ENCODE data around the gene ASTN2. TPM values are rescaled to one million over a fixed set of nuclear protein-coding genes. Genes with fewer than 3 reads are reported as not detected.

ASTN2 gene
- total and polyA plus RNA-seq, 7 experiments from 2014 or later, result 2.2 to 5.3 (median 4.0) TPM

DNA sequence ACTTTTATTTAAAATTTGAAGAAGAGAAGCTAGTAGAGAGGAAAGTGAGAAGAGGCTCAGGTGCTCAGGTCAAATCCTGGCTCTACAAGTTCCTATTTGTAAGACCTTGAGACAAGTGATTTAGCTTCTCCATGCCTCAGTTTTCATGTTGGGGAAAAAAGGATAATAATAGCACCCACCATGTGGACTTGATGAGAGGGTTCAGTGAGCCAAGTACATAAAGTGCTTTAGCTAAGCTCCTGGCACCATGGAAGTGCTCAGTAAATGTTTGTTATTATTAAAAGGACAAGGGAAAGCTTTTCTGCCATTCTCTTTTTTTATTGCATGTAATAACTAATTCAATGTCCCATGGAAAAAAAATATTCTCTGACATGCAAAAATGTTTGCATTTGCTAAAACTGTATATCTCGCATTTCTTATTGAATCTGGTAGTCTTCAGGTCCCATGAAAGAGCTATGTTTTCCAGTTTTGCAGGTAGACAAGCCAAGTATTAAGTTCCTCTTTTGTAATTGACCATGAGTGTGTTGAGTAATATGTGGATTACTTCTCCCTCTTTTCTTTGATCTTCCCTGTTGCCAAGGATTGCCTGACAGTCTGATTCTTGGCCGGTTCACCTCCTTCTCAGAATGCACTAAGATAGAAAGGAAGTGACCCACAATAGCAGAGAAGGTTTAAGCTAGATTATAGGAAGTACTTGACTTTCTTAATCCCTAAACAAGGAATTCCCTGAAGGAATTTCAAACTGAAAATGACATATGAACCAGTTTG, 773.4 kb downstream of the ASTN2 start:
- POLR2A ChIA-PET, result no interaction called here

DNA sequence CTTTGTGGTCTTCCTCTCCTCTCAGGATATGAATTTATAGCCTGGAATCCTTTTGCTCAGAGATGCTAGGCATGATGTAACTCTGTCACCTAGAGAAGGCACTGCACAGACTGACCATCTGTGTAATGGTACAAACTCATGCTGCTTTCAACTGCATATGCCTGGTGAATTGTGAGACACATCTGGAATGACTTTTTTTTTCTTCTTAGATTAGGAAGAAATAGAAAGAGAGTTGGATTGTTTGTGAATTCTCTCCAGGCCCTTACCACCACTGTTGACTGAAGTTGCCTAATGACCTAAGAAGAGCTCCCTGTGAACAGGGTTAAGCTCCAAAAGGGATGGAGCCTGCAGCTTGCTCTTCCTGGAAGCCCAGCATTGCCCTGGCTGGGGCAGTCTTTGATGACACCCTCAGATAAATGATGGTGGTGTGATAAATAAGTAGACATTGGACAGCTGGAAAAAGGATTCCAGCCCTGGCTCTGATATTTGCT, 775.6 kb downstream of the ASTN2 start:
- H3K4me3 ChIP-seq (ENCODE audit: low read length), result no peak overlapping the region
- ChIA-PET POLR2A (no interaction called here), CTCF (no interaction called here)
- Mint-ChIP-seq H3K27ac (no peak overlapping the region), H3K4me3 (no peak overlapping the region), H3K36me3 (peaks cover 0 to 39% (median 20%) of the 10 kb centered on the region in 5 donors), H3K27me3 (no peaks in the 10 kb centered on the region), H3K9me3 (no peaks in the 10 kb centered on the region), H3K4me1 (no peaks in the 10 kb centered on the region)
- H3K27me3 ChIP-seq (ENCODE audit: control insufficient read depth in 2 of 2, insufficient read depth in 2 of 2, low read length in 2 of 2), result no peaks in the 10 kb centered on the region
- DNase-seq (no peak), ATAC-seq (no peak)
- no peaks in the 10 kb centered on the region for H3K4me1 ChIP-seq (ENCODE audit: control insufficient read depth in 2 of 2, insufficient read depth in 2 of 2, low read length in 2 of 2)
- H3K27ac ChIP-seq (ENCODE audit: low read depth, low read length), result no peak overlapping the region
- no peaks in the 10 kb centered on the region for H3K36me3 ChIP-seq (ENCODE audit: control insufficient read depth in 2 of 3, insufficient read depth in 3 of 3, low read length in 3 of 3)
- no peaks in the 10 kb centered on the region for H3K9me3 ChIP-seq (ENCODE audit: control insufficient read depth in 2 of 3, low read length in 3 of 3)
- intact Hi-C loops (cut with micrococcal nuclease), result no loop called here

More for the DNA sequence above, 773.4 kb downstream of the ASTN2 start:
- no peaks in the 10 kb centered on the region for H3K9me3 ChIP-seq (ENCODE audit: control insufficient read depth in 2 of 3, low read length in 3 of 3)
- no peak overlapping the region for H3K27ac Mint-ChIP-seq
- H3K4me3 Mint-ChIP-seq, result no peak overlapping the region
- H3K9me3 Mint-ChIP-seq, result no peaks in the 10 kb centered on the region
- H3K4me3 ChIP-seq (ENCODE audit: low read length), result no peak overlapping the region
- peaks cover 0 to 39% (median 18%) of the 10 kb centered on the region in 5 donors for H3K36me3 Mint-ChIP-seq
- no peaks in the 10 kb centered on the region for H3K4me1 ChIP-seq (ENCODE audit: control insufficient read depth in 2 of 2, insufficient read depth in 2 of 2, low read length in 2 of 2)
- H3K27ac ChIP-seq (ENCODE audit: low read depth, low read length), result no peak overlapping the region
- H3K4me1 Mint-ChIP-seq, result no peaks in the 10 kb centered on the region
- H3K27me3 ChIP-seq (ENCODE audit: control insufficient read depth in 2 of 2, insufficient read depth in 2 of 2, low read length in 2 of 2), result no peaks in the 10 kb centered on the region
- intact Hi-C loops (cut with micrococcal nuclease), result no loop called here
- no peak for DNase-seq
- CTCF ChIA-PET, result no interaction called here
- no peaks in the 10 kb centered on the region for H3K36me3 ChIP-seq (ENCODE audit: control insufficient read depth in 2 of 3, insufficient read depth in 3 of 3, low read length in 3 of 3)
- no peak for ATAC-seq
- H3K27me3 Mint-ChIP-seq, result no peaks in the 10 kb centered on the region

DNA sequence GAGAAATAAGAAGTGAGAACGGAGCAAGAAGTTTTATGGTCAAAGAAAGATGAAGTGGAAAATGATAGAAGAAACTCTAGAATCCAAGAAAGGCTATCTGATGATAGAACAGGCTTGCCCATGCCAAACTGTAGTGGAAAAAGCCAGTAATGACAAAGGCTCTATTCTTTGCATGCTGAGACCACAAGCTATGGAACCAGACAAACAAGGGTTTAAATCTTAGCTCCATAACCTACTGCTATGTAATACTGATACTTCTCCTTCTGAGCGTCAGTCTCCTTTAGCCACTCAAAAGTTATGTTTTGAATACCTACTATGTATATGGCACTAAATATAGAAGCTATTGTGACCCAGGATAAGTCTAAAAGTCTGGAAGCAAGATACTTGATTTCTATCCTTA, 778.9 kb downstream of the ASTN2 start:
- intact Hi-C loops (cut with micrococcal nuclease), result no loop called here
- Mint-ChIP-seq H3K27me3 (no peaks in the 10 kb centered on the region), H3K27ac (no peak overlapping the region), H3K9me3 (no peaks in the 10 kb centered on the region), H3K4me3 (no peak overlapping the region), H3K4me1 (no peaks in the 10 kb centered on the region), H3K36me3 (peaks cover 0 to 50% (median 25%) of the 10 kb centered on the region in 5 donors)
- POLR2A ChIA-PET, result no interaction called here
- ATAC-seq (no peak), DNase-seq (no peak)
- Histone ChIP-seq H3K4me1 (ENCODE audit: control insufficient read depth in 2 of 2, insufficient read depth in 2 of 2, low read length in 2 of 2) (no peaks in the 10 kb centered on the region), H3K27me3 (ENCODE audit: control insufficient read depth in 2 of 2, insufficient read depth in 2 of 2, low read length in 2 of 2) (no peaks in the 10 kb centered on the region), H3K27ac (ENCODE audit: low read depth, low read length) (no peak overlapping the region), H3K36me3 (ENCODE audit: control insufficient read depth in 2 of 3, insufficient read depth in 3 of 3, low read length in 3 of 3) (no peaks in the 10 kb centered on the region), H3K9me3 (ENCODE audit: control insufficient read depth in 2 of 3, low read length in 3 of 3) (no peaks in the 10 kb centered on the region), H3K4me3 (ENCODE audit: low read length) (no peak overlapping the region)
- CTCF ChIA-PET, result no interaction called here

DNA sequence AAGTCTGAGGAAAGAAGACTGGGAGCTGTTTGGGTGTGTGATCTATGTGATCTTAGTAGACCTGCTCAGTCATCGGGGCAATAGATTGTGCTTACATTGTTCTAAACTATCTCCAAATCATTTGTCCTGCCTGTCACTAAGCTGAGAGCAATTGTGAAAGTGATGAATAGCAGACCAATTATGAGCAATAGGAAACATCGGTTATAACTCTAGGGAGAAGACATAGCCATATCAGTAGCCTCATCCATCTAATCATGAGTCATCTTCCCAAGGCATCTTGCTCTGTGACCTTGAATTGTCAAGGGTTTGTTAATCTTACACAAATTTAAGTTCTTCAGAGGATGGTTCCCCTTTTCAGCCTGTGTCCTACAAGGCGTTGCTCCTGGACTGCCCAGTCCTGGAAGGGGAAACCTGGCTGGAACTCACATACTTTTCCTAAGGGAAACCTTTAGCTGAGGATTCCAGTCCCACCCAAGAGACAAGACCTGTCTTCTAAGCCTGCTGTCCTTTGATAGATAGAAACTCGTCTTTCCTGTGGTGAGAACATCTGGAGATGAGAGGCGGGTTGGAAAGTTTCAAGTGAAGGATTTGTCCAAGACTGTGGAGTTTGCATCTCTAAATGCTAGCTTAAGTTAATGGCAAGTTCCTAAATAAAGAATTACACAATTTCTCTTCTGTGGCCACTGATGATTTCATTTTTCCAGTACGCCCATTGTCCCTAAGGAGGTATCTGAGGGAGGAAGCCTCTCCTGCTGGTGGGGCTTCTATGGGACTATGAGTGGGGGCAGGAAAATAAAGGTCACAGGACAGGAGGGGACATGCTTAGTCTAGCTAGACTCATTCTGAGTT, 781.6 kb downstream of the ASTN2 start:
- no peak overlapping the region for H3K4me3 Mint-ChIP-seq
- H3K4me3 ChIP-seq (ENCODE audit: low read length), result no peak overlapping the region
- no peak overlapping the region for H3K27ac Mint-ChIP-seq
- H3K36me3 Mint-ChIP-seq, result peaks cover 0 to 44% (median 24%) of the 10 kb centered on the region in 5 donors
- ATAC-seq (no peak), DNase-seq (no peak)
- H3K4me1 ChIP-seq (ENCODE audit: control insufficient read depth in 2 of 2, insufficient read depth in 2 of 2, low read length in 2 of 2), result no peaks in the 10 kb centered on the region
- H3K36me3 ChIP-seq (ENCODE audit: control insufficient read depth in 2 of 3, insufficient read depth in 3 of 3, low read length in 3 of 3), result no peaks in the 10 kb centered on the region
- no peaks in the 10 kb centered on the region for H3K9me3 ChIP-seq (ENCODE audit: control insufficient read depth in 2 of 3, low read length in 3 of 3)
- no peaks in the 10 kb centered on the region for H3K27me3 Mint-ChIP-seq
- H3K27ac ChIP-seq (ENCODE audit: low read depth, low read length), result no peak overlapping the region
- CTCF ChIA-PET, result no interaction called here
- intact Hi-C loops (cut with micrococcal nuclease), result no loop called here
- POLR2A ChIA-PET, result no interaction called here
- no peaks in the 10 kb centered on the region for H3K27me3 ChIP-seq (ENCODE audit: control insufficient read depth in 2 of 2, insufficient read depth in 2 of 2, low read length in 2 of 2)
- no peaks in the 10 kb centered on the region for H3K9me3 Mint-ChIP-seq
- H3K4me1 Mint-ChIP-seq, result no peaks in the 10 kb centered on the region

DNA sequence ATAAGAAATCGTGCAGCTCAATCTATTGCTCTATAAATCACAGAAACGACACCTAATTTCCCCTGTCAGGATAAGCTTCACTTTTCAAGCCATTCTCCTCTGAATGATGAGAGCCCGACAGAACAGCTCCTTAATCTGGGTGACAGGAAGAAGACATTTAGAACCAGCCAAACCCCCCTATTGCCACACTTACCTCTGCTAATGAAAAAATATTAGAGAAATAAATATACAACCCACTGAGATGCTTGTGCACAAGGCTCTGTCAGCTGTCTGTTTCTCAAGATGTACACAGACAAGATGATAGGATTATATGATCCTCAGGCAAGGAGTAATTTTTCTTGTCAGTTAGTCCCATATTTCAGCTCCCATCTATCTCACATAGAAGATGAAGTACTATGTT, 785.2 kb downstream of the ASTN2 start:
- Mint-ChIP-seq H3K27ac (no peak overlapping the region), H3K27me3 (no peaks in the 10 kb centered on the region), H3K9me3 (peaks cover 0 to 5% (median 0%) of the 10 kb centered on the region in 11 donors), H3K4me3 (no peak overlapping the region), H3K36me3 (peaks cover 0 to 39% (median 18%) of the 10 kb centered on the region in 5 donors), H3K4me1 (no peaks in the 10 kb centered on the region)
- intact Hi-C loops (cut with micrococcal nuclease), result no loop called here
- Histone ChIP-seq H3K4me1 (ENCODE audit: control insufficient read depth in 2 of 2, insufficient read depth in 2 of 2, low read length in 2 of 2) (no peaks in the 10 kb centered on the region), H3K27me3 (ENCODE audit: control insufficient read depth in 2 of 2, insufficient read depth in 2 of 2, low read length in 2 of 2) (no peaks in the 10 kb centered on the region), H3K4me3 (ENCODE audit: low read length) (no peak overlapping the region), H3K9me3 (ENCODE audit: control insufficient read depth in 2 of 3, low read length in 3 of 3) (no peaks in the 10 kb centered on the region), H3K27ac (ENCODE audit: low read depth, low read length) (no peak overlapping the region), H3K36me3 (ENCODE audit: control insufficient read depth in 2 of 3, insufficient read depth in 3 of 3, low read length in 3 of 3) (no peaks in the 10 kb centered on the region)
- no peak for DNase-seq
- CTCF ChIA-PET, result no interaction called here
- no peak for ATAC-seq
- POLR2A ChIA-PET, result no interaction called here

DNA sequence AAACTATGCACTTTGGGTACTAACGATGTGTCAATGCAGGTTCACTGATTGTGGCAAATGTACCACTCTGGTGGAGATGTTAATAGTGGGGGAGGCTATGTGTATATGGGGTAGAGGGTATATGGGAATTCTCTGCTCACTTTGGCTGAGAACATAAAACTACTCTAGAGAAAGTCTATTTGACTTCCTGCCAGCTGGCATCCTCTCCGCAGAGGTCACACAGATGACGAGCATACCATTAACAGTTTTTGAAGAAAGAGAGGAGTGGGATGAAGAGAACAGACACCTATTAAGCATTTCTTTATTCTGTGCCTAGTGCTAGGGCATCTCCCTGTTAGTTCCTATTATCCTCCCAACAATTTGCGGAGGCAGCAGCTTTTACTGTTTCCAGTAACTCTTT, 786.1 kb downstream of the ASTN2 start:
- Histone ChIP-seq H3K27ac (ENCODE audit: low read depth, low read length) (no peak overlapping the region), H3K9me3 (ENCODE audit: control insufficient read depth in 2 of 3, low read length in 3 of 3) (no peaks in the 10 kb centered on the region), H3K4me1 (ENCODE audit: control insufficient read depth in 2 of 2, insufficient read depth in 2 of 2, low read length in 2 of 2) (no peaks in the 10 kb centered on the region), H3K4me3 (ENCODE audit: low read length) (no peak overlapping the region), H3K27me3 (ENCODE audit: control insufficient read depth in 2 of 2, insufficient read depth in 2 of 2, low read length in 2 of 2) (no peaks in the 10 kb centered on the region), H3K36me3 (ENCODE audit: control insufficient read depth in 2 of 3, insufficient read depth in 3 of 3, low read length in 3 of 3) (no peaks in the 10 kb centered on the region)
- Mint-ChIP-seq H3K9me3 (peaks cover 0 to 5% (median 0%) of the 10 kb centered on the region in 11 donors), H3K27ac (no peak overlapping the region), H3K36me3 (peaks cover 0 to 35% (median 14%) of the 10 kb centered on the region in 5 donors), H3K4me1 (no peaks in the 10 kb centered on the region), H3K4me3 (no peak overlapping the region), H3K27me3 (no peaks in the 10 kb centered on the region)
- intact Hi-C loops (cut with micrococcal nuclease), result no loop called here
- ChIA-PET POLR2A (no interaction called here), CTCF (no interaction called here)
- DNase-seq (no peak), ATAC-seq (no peak)
